Gastrocnemius medialis (tissue), 4 donors: ENCODE measurements around the gene DNM3. TPM values are rescaled to one million over a fixed set of nuclear protein-coding genes. Genes with fewer than 3 reads are reported as not detected.
"Not testable (repeated sequence)": the region's sequence is repeated elsewhere in the genome, so short reads cannot be mapped to it uniquely, and the experiment has no call there.

ENCODE experiments used
- ATAC-seq, 2 donors: fragments of 150-250 bp; one replicate each; pipeline ENCODE4 v1.9.1; 2016
- DNase-seq, 2 donors: peaks; one replicate each; pipeline ENCODE4 v3.0.0-alpha.2; 2019
- H3K27ac ChIP-seq, 4 donors: fragments of 200-600 bp; sonication (generic); 1 replicate in 1 of 4; 2 replicates in 3 of 4; pipeline ENCODE4 v1.5.1; 2016 to 2018; ENCODE audit warnings: mild to moderate bottlenecking in 2 of 4, moderate library complexity in 1 of 4
- H3K27me3 ChIP-seq, 3 donors: fragments of 200-600 bp; sonication (generic) in 2 of 3; 1 replicate in 1 of 3; 2 replicates in 2 of 3; pipeline versions ENCODE4 v1.5.1 to v1.6.0; 2016 to 2019; ENCODE audit warnings: mild to moderate bottlenecking in 1 of 3, moderate library complexity in 1 of 3
- H3K36me3 ChIP-seq, 2 donors: fragments of 200-600 bp; sonication (generic) in 1 of 2; one replicate each; pipeline ENCODE4 v1.5.1; 2017 to 2018
- H3K4me1 ChIP-seq, 2 donors: fragments of 200-600 bp; sonication (generic) in 1 of 2; one replicate each; pipeline ENCODE4 v1.5.1; 2016 to 2017; ENCODE audit warnings: mild to moderate bottlenecking in 2 of 2
- H3K4me3 ChIP-seq, 4 donors: fragments of 200-600 bp; sonication (generic) in 3 of 4; 1 replicate in 1 of 4; 2 replicates in 3 of 4; pipeline ENCODE4 v1.5.1; 2016 to 2019; ENCODE audit warnings: mild to moderate bottlenecking in 2 of 4
- H3K9me3 ChIP-seq, 3 donors: fragments of 200-600 bp; sonication (generic) in 2 of 3; 1 replicate in 1 of 3; 2 replicates in 2 of 3; pipeline ENCODE4 v1.5.1; 2016 to 2019
- POLR2A ChIP-seq, 2 donors: fragments of 450-650 bp; IDR thresholded peaks; one replicate each; pipeline ENCODE4 v1.6.1; 2017; ENCODE audit warnings: antibody characterized with exemption in 2 of 2, mild to moderate bottlenecking in 2 of 2, moderate library complexity in 2 of 2
- in situ Hi-C, 4 donors: fragments of 200-750 bp; cut with MboI; loops; one replicate each; pipeline versions ENCODE4 v1.15.0 to v1.8.0; 2017; ENCODE audit warnings: low sequenced_read_pairs in 4 of 4
- intact Hi-C: fragments of 100-400 bp; cut with DNase I; formaldehyde crosslinking; loops from one replicate; pipeline ENCODE4 v1.15.1; 2023; ENCODE audit warnings: low total_unique reads
- total RNA-seq, 4 donors: library from RNA; depleted of rRNA; stranded (reverse); fragments of >200 nt; gene quantifications; one replicate each; pipeline versions ENCODE4 v1.1.0 to v1.2.3, GENCODE V29; 2016
- TF ChIP-seq, protein P1 (sequence below), 5 experiments: fragments of 450-650 bp in 3 of 5; fragments of 200-600 bp in 2 of 5; sonication (generic) in 2 of 5; IDR thresholded peaks in 4 of 5; conservative IDR thresholded peaks in 1 of 5; 1 replicate in 4 of 5; 2 replicates in 1 of 5; pipeline ENCODE4 v1.5.1; 2016 to 2019; ENCODE audit warnings: antibody characterized with exemption in 5 of 5, mild to moderate bottlenecking in 3 of 5, moderate library complexity in 3 of 5

Gene DNM3
- total RNA-seq, 4 donors from 2014 or later: 0.35 to 1.6 (median 1.1) TPM

DNA sequence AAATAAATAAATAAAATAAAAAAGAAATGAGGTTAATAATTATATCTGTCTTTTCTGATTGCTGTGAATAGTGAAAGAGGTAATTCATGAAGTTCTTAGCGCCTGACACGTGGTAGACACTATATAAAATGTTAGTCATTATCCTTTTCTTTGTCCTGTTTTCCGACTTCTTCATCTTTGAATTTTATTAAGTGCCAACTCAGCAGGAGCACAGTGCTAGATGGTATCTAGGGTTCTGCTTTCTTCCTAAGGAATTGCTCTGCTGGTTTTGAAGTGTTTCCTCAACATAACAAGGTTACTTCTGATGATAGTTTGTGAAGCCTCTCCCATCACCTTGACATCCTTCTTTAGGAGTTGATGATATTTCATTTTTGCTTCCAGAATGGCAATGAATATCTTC, 227.0 kb downstream of the DNM3 start:
- no peak overlapping the region for H3K4me3 ChIP-seq
- no peaks in the 10 kb centered on the region for H3K36me3 ChIP-seq
- TF ChIP-seq, protein P1, sequence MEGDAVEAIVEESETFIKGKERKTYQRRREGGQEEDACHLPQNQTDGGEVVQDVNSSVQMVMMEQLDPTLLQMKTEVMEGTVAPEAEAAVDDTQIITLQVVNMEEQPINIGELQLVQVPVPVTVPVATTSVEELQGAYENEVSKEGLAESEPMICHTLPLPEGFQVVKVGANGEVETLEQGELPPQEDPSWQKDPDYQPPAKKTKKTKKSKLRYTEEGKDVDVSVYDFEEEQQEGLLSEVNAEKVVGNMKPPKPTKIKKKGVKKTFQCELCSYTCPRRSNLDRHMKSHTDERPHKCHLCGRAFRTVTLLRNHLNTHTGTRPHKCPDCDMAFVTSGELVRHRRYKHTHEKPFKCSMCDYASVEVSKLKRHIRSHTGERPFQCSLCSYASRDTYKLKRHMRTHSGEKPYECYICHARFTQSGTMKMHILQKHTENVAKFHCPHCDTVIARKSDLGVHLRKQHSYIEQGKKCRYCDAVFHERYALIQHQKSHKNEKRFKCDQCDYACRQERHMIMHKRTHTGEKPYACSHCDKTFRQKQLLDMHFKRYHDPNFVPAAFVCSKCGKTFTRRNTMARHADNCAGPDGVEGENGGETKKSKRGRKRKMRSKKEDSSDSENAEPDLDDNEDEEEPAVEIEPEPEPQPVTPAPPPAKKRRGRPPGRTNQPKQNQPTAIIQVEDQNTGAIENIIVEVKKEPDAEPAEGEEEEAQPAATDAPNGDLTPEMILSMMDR (IDR thresholded peaks at IDR 0.05 in 4 of 5, conservative IDR thresholded peaks at IDR 0.05 in 1 of 5): no peak
- TF ChIP-seq POLR2A (IDR thresholded peaks at IDR 0.05): no peak
- no peaks in the 10 kb centered on the region for H3K4me1 ChIP-seq
- in situ Hi-C loops: no loop called here
- ATAC-seq: no peak
- no peak for DNase-seq
- no peak overlapping the region for H3K27ac ChIP-seq
- intact Hi-C loops: no loop called here
- H3K9me3 ChIP-seq: no peaks in the 10 kb centered on the region
- no peaks in the 10 kb centered on the region for H3K27me3 ChIP-seq

DNA sequence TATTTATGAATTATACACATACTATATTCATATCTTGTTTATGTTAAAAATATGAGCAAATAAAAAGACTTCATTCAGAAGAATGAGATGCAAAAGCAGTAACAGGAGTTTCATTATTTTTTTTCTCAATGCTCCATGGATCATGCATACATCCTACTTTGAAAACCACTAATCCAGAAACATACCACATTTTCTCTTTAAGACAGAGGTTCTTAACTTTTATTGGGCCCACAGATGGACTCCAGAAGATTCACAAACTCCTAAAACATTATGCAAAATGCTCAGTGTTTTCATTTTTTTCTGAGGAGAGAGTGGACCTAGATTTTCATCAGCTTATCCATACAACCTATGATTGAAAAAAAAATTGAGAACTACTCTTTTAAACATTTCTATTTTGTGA, 227.8 kb downstream of the DNM3 start:
- H3K27ac ChIP-seq: no peak overlapping the region
- no peak overlapping the region for H3K4me3 ChIP-seq
- no peaks in the 10 kb centered on the region for H3K4me1 ChIP-seq
- intact Hi-C loops (no loop called here), in situ Hi-C loops (no loop called here)
- H3K27me3 ChIP-seq: no peaks in the 10 kb centered on the region
- DNase-seq (no peak), ATAC-seq (no peak)
- H3K36me3 ChIP-seq: no peaks in the 10 kb centered on the region
- no peaks in the 10 kb centered on the region for H3K9me3 ChIP-seq
- TF ChIP-seq POLR2A (IDR thresholded peaks at IDR 0.05): no peak
- TF ChIP-seq, protein P1 (IDR thresholded peaks at IDR 0.05 in 4 of 5, conservative IDR thresholded peaks at IDR 0.05 in 1 of 5): no peak

DNA sequence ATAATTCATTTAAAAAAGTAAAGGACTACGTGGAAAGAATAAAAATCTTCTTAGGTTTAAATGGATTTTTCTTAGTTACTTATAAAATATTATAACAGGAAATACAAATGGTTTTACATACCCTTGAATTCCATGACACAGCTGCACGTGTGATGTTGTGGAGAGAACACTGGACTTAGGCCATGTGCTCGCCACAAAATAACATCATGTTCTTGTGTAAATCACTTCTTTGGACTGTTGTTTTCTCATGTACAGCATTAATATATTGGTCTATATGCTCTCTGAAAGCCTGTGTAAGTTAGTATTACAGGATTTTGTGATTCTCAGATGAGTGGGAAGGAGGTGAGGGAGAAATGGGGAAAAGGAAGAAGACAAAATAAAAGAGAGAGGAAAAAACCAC, 228.2 kb downstream of the DNM3 start:
- peak in 1 of 2 donors; percentile 52 for ATAC-seq
- no peaks in the 10 kb centered on the region for H3K4me1 ChIP-seq
- DNase-seq: no peak
- H3K27me3 ChIP-seq: no peaks in the 10 kb centered on the region
- H3K27ac ChIP-seq: peak overlapping the region in 1 of 4 donors; percentile 9
- H3K36me3 ChIP-seq: no peaks in the 10 kb centered on the region
- no peaks in the 10 kb centered on the region for H3K9me3 ChIP-seq
- TF ChIP-seq, protein P1 (IDR thresholded peaks at IDR 0.05 in 4 of 5, conservative IDR thresholded peaks at IDR 0.05 in 1 of 5): no peak
- TF ChIP-seq POLR2A (IDR thresholded peaks at IDR 0.05): no peak
- in situ Hi-C loops (no loop called here), intact Hi-C loops (no loop called here)
- H3K4me3 ChIP-seq: no peak overlapping the region

DNA sequence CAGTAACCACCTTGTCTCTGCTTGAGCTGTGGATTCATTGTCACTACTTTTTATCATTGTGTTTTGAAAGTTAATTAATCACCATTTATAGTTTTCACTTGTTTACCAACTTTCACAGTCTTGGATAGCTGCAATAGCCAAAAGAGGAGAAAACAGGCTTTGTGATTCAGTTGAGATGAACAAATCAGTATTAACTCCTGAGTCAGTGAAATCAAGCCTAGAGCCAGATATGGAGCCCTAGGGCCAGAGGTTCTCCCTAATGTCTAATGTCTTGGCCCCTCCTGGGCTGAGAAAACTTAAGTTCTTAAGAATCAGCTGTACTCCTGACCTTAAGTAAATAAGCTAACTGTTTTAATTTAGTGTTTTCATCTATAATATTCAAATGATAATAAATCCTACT, 228.8 kb downstream of the DNM3 start:
- in situ Hi-C loops (no loop called here), intact Hi-C loops (no loop called here)
- no peak for DNase-seq
- peak overlapping the region in 2 of 4 donors; percentile 2 to 9 for H3K27ac ChIP-seq
- TF ChIP-seq, protein P1 (IDR thresholded peaks at IDR 0.05 in 4 of 5, conservative IDR thresholded peaks at IDR 0.05 in 1 of 5): no peak
- no peak for TF ChIP-seq POLR2A (IDR thresholded peaks at IDR 0.05)
- H3K4me3 ChIP-seq: no peak overlapping the region
- H3K36me3 ChIP-seq: no peaks in the 10 kb centered on the region
- ATAC-seq: peak in 1 of 2 donors; percentile 58
- H3K9me3 ChIP-seq: no peaks in the 10 kb centered on the region
- no peaks in the 10 kb centered on the region for H3K27me3 ChIP-seq
- H3K4me1 ChIP-seq: no peaks in the 10 kb centered on the region

DNA sequence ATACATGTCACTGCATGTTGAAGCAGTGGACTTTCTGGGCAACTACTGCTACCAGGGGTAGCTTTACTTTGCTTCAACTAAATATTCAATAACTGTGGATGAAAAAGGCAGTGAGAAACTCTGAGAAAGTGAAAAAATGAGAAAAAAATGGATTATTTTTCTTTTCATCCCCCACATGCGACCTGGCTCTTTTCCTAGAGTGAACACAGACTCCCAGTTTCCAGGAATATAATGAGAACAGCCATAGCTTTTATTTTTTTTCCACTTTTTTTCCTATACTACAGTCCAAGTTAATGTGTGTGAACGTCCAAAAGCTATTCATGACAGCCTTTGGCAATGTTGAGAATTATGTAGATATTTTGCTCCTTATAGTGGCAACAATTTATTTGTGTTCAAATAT, 230.4 kb downstream of the DNM3 start:
- no peak for TF ChIP-seq POLR2A (IDR thresholded peaks at IDR 0.05)
- TF ChIP-seq, protein P1 (IDR thresholded peaks at IDR 0.05 in 4 of 5, conservative IDR thresholded peaks at IDR 0.05 in 1 of 5): no peak
- no peak overlapping the region for H3K27ac ChIP-seq
- intact Hi-C loops (no loop called here), in situ Hi-C loops (no loop called here)
- H3K4me3 ChIP-seq: no peak overlapping the region
- ATAC-seq (no peak), DNase-seq (no peak)
- no peaks in the 10 kb centered on the region for H3K27me3 ChIP-seq
- no peaks in the 10 kb centered on the region for H3K9me3 ChIP-seq
- no peaks in the 10 kb centered on the region for H3K4me1 ChIP-seq
- H3K36me3 ChIP-seq: no peaks in the 10 kb centered on the region

DNA sequence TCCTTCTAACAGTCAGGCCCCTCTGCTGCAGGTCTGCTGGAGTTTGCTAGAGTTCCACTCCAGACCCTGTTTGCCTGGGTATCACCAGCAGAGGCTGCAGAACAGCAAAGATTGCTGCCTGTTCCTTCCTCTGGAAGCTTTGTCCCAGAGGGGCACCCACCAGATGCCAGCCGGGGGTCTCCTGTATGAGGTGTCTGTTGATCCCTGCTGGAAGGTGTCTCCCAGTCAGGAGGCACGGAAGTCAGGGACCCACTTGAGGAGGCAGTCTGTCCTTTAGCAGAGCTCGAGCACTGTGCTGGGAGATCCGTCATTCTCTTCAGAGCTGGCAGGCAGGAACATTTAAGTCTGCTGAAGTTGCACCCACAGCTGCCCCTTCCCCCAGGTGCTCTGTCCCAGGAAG, 238.6 kb downstream of the DNM3 start:
- ATAC-seq, H3K36me3 ChIP-seq, in situ Hi-C loops, DNase-seq, H3K4me1 ChIP-seq, H3K9me3 ChIP-seq, H3K27me3 ChIP-seq, H3K4me3 ChIP-seq, intact Hi-C loops, H3K27ac ChIP-seq: not testable (repeated sequence)
